NT2/D1 (cell line): Measurements from ENCODE around the gene ZDHHC7.
"Not testable (repeated sequence)": the region's sequence is repeated elsewhere in the genome, so short reads cannot be mapped to it uniquely, and the experiment has no call there.

ENCODE experiments used
- SUZ12 ChIP-seq: IDR thresholded peaks from 2 replicates; pipeline ENCODE4 v1.6.1; 2011; ENCODE audit not compliant: insufficient read length, insufficient read depth; ENCODE audit errors: extremely low read depth
- YY1 ChIP-seq: IDR thresholded peaks from 2 replicates; pipeline ENCODE4 v1.6.1; 2011; ENCODE audit not compliant: insufficient read length, insufficient read depth
- ZNF274 ChIP-seq: IDR thresholded peaks from 2 replicates; pipeline ENCODE4 v1.6.1; 2011; ENCODE audit warnings: mild to moderate bottlenecking, low read depth, low read length

GRCh38 chr16:85032187-85032586 is 20.9 kb upstream of the ZDHHC7 start:
- not testable (repeated sequence) for TF ChIP-seq ZNF274, YY1, SUZ12
